Smooth muscle cell (in vitro differentiated cells): ENCODE measurements around the gene RPGRIP1L. TPM values are rescaled to one million over a fixed set of nuclear protein-coding genes. Genes with fewer than 3 reads are reported as not detected.

Experiments
- DNase-seq: peaks from one replicate; lab custom pipeline; 2025; ENCODE audit not compliant: unreplicated experiment; lab: John Stamatoyannopoulos, UW
- H2AFZ ChIP-seq: fragments of 200-600 bp; sonication (generic); 2 replicates; pipeline ENCODE4 v1.6.0; 2016; ENCODE audit warnings: antibody characterized with exemption, low read depth, mild to moderate bottlenecking
- H3F3A ChIP-seq: fragments of 200-600 bp; sonication (generic); 2 replicates; pipeline ENCODE4 v1.6.0; 2017; ENCODE audit warnings: antibody characterized with exemption, low read depth
- H3K27ac ChIP-seq: fragments of 200-600 bp; sonication (generic); 2 replicates; pipeline ENCODE4 v1.5.1; 2016; ENCODE audit warnings: low read depth, mild to moderate bottlenecking
- H3K27me3 ChIP-seq: fragments of 200-600 bp; sonication (generic); 2 replicates; pipeline ENCODE4 v1.6.1; 2016; ENCODE audit warnings: low read depth, mild to moderate bottlenecking
- H3K36me3 ChIP-seq: fragments of 200-600 bp; sonication (generic); 2 replicates; pipeline ENCODE4 v1.5.1; 2016; ENCODE audit warnings: low read depth
- H3K4me1 ChIP-seq: fragments of 200-600 bp; sonication (generic); 2 replicates; pipeline ENCODE4 v1.5.1; 2016; ENCODE audit warnings: low read depth
- H3K4me2 ChIP-seq: fragments of 200-600 bp; sonication (generic); 2 replicates; pipeline ENCODE4 v1.6.0; 2016; ENCODE audit warnings: mild to moderate bottlenecking
- H3K4me3 ChIP-seq: fragments of 200-600 bp; sonication (generic); 2 replicates; pipeline ENCODE4 v1.5.1; 2016; ENCODE audit warnings: mild to moderate bottlenecking
- H3K79me2 ChIP-seq: fragments of 200-600 bp; sonication (generic); 2 replicates; pipeline ENCODE4 v1.6.0; 2016; ENCODE audit warnings: low read depth, mild to moderate bottlenecking
- H3K9ac ChIP-seq: fragments of 200-600 bp; sonication (generic); 2 replicates; pipeline ENCODE4 v1.6.0; 2016; ENCODE audit warnings: low read depth
- H3K9me3 ChIP-seq: fragments of 200-600 bp; sonication (generic); replicated peaks from 2 replicates; pipeline ENCODE4 v1.5.1; 2016; ENCODE audit warnings: low read depth
- H4K20me1 ChIP-seq: fragments of 200-600 bp; sonication (generic); 2 replicates; pipeline ENCODE4 v1.6.0; 2016; ENCODE audit warnings: low read depth
- CTCF ChIP-seq: fragments of 200-600 bp; sonication (generic); IDR thresholded peaks from 2 replicates; pipeline ENCODE4 v1.5.1; 2017; ENCODE audit warnings: borderline replicate concordance, mild to moderate bottlenecking, antibody characterized with exemption; ENCODE audit not compliant: insufficient read depth, poor library complexity, severe bottlenecking
- WGBS: methylation state at CpG from one replicate; pipeline ENCODE4 v1.1.7; 2016; ENCODE audit warnings: low lambda C conversion rate; 5-methylcytosine and 5-hydroxymethylcytosine counted together
- polyA plus RNA-seq: library from polyadenylated mRNA; unstranded; fragments of >200 nt; fragmentation: Nextera tagmentation; extraction: Ambion mirVana; gene quantifications from 2 replicates; pipeline ENCODE4 v1.2.1, GENCODE V29; 2016
- total RNA-seq: library from RNA; depleted of rRNA; stranded (reverse); fragments of >200 nt; gene quantifications from 2 replicates; pipeline ENCODE4 v1.2.3, GENCODE V29; 2014

RPGRIP1L gene
- total and polyA plus RNA-seq, 2 experiments from 2014 or later: 5.8 to 11.6 TPM

- Histone ChIP-seq H3F3A (no peaks in the 10 kb centered on the region), H4K20me1 (no peaks in the 10 kb centered on the region), H3K4me3 (no peak overlapping the region), H3K27me3 (peaks cover 7% of the 10 kb centered on the region), H3K27ac (no peak overlapping the region), H3K36me3 (no peaks in the 10 kb centered on the region), H3K9me3 (no peaks in the 10 kb centered on the region), H3K79me2 (no peaks in the 10 kb centered on the region), H3K4me1 (no peaks in the 10 kb centered on the region), H3K9ac (no peak overlapping the region), H2AFZ (no peak overlapping the region), H3K4me2 (peak overlapping the region; percentile 41)
- 4% methylated on average over 6 of the region's 6 CpGs for WGBS
- no peak for TF ChIP-seq CTCF
- no peak for DNase-seq
These were observed 92.4 kb downstream of the RPGRIP1L start for GRCh38 chr16:53611179-53611696.

- no peaks in the 10 kb centered on the region for H3K9me3 ChIP-seq
These were observed 94.1 kb downstream of the RPGRIP1L start for GRCh38 chr16:53609536-53609935.

GRCh38 chr16:53608094-53608493, 95.6 kb downstream of the RPGRIP1L start:
- TF ChIP-seq CTCF: no peak
- 96% methylated on average over 2 of the region's 2 CpGs for WGBS
- no peaks in the 10 kb centered on the region for H3K9me3 ChIP-seq
- no peak overlapping the region for H3K9ac ChIP-seq
- no peaks in the 10 kb centered on the region for H4K20me1 ChIP-seq
- no peak overlapping the region for H3K27ac ChIP-seq
- no peak overlapping the region for H3K4me3 ChIP-seq
- no peaks in the 10 kb centered on the region for H3F3A ChIP-seq
- no peaks in the 10 kb centered on the region for H3K79me2 ChIP-seq
- peaks cover 7% of the 10 kb centered on the region for H3K27me3 ChIP-seq
- no peak overlapping the region for H2AFZ ChIP-seq
- no peak overlapping the region for H3K4me2 ChIP-seq
- H3K4me1 ChIP-seq: no peaks in the 10 kb centered on the region
- no peak for DNase-seq
- no peaks in the 10 kb centered on the region for H3K36me3 ChIP-seq

More at GRCh38 chr16:53609536-53609935, 94.1 kb downstream of the RPGRIP1L start:
- Histone ChIP-seq H3F3A (no peaks in the 10 kb centered on the region), H3K4me3 (no peak overlapping the region), H3K4me1 (no peaks in the 10 kb centered on the region), H3K36me3 (no peaks in the 10 kb centered on the region), H2AFZ (no peak overlapping the region), H3K4me2 (no peak overlapping the region), H3K79me2 (no peaks in the 10 kb centered on the region), H3K9ac (no peak overlapping the region), H3K27me3 (peaks cover 7% of the 10 kb centered on the region), H4K20me1 (no peaks in the 10 kb centered on the region), H3K27ac (no peak overlapping the region)
- no peak for DNase-seq
- WGBS: 90% methylated on average over 4 of the region's 4 CpGs
- no peak for TF ChIP-seq CTCF

GRCh38 chr16:53605831-53606400, 97.7 kb downstream of the RPGRIP1L start:
- Histone ChIP-seq H3K79me2 (no peaks in the 10 kb centered on the region), H4K20me1 (no peaks in the 10 kb centered on the region), H2AFZ (no peak overlapping the region), H3K4me1 (no peaks in the 10 kb centered on the region), H3K27ac (no peak overlapping the region), H3K9ac (no peak overlapping the region), H3K36me3 (no peaks in the 10 kb centered on the region), H3F3A (no peaks in the 10 kb centered on the region), H3K9me3 (no peaks in the 10 kb centered on the region), H3K27me3 (peaks cover 4% of the 10 kb centered on the region), H3K4me3 (no peak overlapping the region), H3K4me2 (no peak overlapping the region)
- DNase-seq: no peak
- TF ChIP-seq CTCF: no peak
- WGBS: 88% methylated on average over 2 of the region's 2 CpGs
